GM08714 (cell line): ENCODE results near the gene POFUT2.

Source experiments
- H3K4me3 ChIP-seq: fragments of 200-500 bp; sonication (Bioruptor generic); 2 replicates; pipeline ENCODE4 v1.5.1; 2014; ENCODE audit warnings: mild to moderate bottlenecking, low read length, inconsistent platforms
- ZNF274 ChIP-seq: IDR thresholded peaks from 2 replicates; pipeline ENCODE4 v1.6.1; 2012; ENCODE audit warnings: mild to moderate bottlenecking, low read depth, low read length

The POFUT2 gene

DNA sequence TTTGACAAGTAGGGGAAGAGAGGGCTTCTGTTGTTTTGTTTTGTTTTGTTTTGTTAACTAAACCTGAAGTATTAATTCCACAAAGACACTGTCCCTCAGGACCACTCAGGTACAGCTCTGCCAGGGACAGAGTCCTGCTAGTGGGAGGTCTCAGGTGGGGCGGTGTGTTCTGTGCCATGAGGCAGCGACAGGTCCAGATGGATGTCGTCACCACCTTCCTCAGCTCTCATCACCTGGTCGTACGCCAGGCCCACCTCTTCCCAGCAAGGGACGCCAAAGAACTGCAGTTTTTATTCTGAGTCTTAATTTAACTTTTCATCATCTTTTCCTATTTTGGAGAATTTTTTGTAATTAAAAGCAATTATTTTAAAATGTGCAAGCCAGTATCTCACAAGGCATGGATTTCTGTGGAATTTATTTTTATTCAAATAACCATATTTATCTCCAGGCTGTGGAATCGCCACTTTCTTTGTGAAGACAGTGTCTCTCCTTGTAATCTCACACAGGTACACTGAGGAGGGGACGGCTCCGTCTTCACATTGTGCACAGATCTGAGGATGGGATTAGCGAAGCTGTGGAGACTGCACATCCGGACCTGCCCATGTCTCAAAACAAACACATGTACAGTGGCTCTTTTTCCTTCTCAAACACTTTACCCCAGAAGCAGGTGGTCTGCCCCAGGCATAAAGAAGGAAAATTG is 62.5 kb downstream of the POFUT2 start:
- TF ChIP-seq ZNF274, result no peak
- no peak overlapping the region for H3K4me3 ChIP-seq

- H3K4me3 ChIP-seq, result no peak overlapping the region
- no peak for TF ChIP-seq ZNF274
Measured at GRCh38 chr21:45224189-45224938, 63.3 kb downstream of the POFUT2 start.

DNA sequence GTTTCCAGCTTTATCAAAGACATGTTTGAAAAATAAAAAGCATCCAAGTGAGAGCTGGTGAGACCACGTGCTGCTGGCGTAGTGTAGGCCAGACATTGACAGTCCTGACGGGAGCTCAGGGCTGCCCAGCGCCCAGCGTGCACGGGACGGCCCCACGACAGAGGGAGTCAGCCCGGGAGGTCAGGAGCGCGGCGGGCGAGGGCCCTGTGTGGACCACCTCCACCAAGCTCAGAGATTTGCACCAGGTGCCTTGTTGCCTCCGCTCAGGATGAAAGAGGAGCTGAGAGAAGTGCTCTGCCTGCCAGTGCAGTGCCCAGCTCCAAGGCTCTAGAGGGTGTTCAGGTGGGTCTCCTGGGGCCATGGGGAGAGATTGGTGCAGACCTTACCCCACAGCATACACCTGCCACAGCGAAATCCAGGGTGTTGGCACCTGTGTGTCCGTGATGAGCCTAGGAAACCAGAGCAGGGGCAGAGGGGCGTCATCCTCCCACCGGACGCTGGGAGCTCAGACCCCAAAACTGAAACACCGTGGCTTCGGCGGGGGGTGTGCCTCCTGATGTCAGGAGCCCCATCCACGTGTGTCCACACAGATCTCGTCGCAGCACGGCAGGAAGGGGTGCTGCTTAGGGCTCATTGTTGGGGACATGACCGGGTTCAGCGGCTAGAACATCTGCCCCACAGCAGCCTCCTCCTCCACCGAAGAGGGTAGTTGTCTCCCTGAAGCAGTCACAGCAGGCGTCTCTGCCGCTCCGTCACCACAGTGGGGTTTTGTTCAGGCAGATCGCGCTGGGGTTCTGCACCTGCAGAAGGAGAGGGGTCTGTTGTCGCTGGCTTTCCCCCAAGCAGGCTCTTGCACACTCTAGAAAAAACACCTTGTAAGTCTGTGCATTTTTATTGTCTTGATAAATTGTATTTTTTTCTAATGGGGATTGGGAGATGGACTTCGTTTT is 64.2 kb downstream of the POFUT2 start:
- H3K4me3 ChIP-seq, result no peak overlapping the region

DNA sequence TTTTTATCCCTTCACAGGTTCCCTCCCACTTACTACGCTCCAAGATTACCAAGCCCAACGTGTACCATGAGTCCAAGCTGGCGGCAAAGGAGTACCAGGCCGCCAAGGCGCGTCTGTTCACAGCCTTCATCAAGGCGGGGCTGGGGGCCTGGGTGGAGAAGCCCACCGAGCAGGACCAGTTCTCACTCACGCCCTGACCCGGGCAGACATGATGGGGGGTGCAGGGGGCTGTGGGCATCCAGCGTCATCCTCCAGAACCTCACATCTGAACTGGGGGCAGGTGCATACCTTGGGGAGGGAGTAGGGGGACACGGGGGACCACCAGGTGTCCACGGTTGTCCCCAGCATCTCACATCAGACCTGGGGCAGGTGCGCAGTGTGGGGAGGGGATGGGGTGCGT is 65.7 kb downstream of the POFUT2 start:
- no peak for TF ChIP-seq ZNF274
- no peak overlapping the region for H3K4me3 ChIP-seq

More for the DNA sequence above, 64.2 kb downstream of the POFUT2 start:
- no peak for TF ChIP-seq ZNF274

DNA sequence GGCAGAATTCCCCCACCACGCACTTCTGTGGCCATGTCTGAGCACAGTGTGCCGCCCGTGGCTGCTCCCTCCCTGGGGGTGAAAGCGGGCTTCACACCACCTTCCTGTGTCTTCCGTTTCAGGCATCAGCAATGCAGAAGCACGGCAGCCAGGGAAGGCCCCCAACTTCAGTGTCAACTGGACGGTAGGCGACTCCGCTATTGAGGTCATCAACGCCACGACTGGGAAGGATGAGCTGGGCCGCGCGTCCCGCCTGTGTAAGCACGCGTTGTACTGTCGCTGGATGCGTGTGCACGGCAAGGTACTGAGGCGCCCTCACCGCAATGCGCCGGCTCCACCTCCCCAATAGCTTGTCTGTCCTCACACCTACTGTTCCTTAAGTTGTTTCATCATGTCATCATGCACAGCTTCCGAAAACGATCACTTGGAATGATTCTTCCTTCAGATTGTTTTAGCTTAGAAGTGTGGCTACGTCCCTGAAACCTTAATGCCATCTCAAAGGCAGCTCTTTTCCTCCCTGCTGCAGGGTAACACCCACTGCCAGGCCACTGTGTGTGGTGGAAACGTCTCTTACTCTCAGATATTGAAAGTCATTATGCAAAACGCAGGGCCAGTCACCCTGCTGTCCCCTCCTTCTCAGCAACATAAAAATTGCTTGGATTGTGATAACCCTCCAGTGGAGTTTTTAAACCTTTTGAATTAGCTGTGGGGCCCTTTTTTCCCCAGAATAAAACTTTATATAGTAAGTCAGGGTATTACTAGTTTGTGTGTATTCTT is 66.8 kb downstream of the POFUT2 start:
- no peak overlapping the region for H3K4me3 ChIP-seq
- no peak for TF ChIP-seq ZNF274

DNA sequence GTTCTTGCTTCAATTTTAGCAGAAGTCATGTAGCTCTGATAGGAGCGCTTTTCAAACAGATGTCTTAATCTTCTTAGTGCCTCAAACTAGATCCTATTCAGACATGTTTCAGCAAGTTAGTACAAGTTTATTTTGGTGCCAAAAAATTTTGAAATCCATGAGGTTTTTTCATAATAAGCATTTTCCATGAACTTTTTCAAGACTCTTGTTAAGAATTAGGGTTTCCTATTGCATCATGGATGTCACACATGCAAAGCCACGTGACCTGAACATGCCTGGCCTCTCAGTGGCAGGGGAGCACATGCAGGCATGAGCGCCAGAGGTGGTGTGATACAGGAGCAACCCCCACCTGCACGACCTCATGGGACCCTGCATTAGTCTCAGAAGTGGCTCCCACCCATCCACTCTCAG is 67.6 kb downstream of the POFUT2 start:
- no peak for TF ChIP-seq ZNF274
- no peak overlapping the region for H3K4me3 ChIP-seq

DNA sequence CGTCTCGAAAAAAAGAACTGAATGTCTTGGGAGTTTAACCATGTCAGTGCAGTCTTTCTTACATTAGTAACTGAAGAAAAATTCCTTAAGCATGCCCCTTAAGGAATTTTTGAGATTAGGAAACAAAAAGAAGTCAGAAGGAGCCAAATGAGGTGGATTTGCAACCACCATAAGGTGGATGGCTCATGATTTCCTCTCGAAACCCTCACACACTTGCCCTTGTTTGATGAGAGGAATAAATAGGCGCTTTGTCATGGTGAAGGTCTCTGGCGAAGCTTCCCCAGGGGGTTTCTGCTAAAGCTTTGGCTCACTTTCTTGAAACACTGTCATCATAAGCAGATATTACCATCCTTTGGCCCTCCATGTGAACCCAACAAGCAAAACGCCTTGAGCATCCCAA is 68.2 kb downstream of the POFUT2 start:
- no peak overlapping the region for H3K4me3 ChIP-seq
- no peak for TF ChIP-seq ZNF274

DNA sequence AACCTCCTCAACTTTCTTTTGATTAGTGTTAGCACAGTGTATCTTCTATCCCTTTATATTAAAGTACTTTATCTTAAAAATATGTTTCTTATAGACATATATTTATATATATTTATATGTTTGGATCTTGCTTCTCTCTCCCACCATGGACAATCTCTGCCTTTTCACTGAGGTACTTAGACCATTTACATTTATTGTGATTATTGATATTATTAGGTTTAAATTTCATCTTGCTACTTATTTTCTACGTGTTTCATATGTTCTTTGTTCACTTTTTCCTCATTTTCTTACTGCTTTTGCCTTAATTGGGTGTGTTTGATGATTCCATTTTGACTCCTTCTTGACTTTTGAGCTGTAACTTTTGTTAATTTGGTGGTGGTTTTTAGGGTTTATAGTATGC is 70.7 kb downstream of the POFUT2 start:
- no peak overlapping the region for H3K4me3 ChIP-seq
- TF ChIP-seq ZNF274, result no peak

GRCh38 chr21:45215213-45215612 is 72.5 kb downstream of the POFUT2 start:
- no peak for TF ChIP-seq ZNF274
- H3K4me3 ChIP-seq, result no peak overlapping the region
